HEK293 (cell line): Measurements from ENCODE around the gene TAOK3.

Source experiments
- CTCF ChIA-PET: fragments of 350-600 bp; formaldehyde crosslinking; extraction: SDS; loops from one replicate; lab custom pipeline; 2021; ENCODE audit warnings: antibody characterized with exemption; lab: Yijun Ruan, JAX
- POLR2A ChIA-PET: fragments of 300-600 bp; formaldehyde crosslinking; extraction: SDS; loops from one replicate; lab custom pipeline; 2020; ENCODE audit warnings: antibody characterized with exemption, inconsistent platforms; lab: Yijun Ruan, JAX
- H3K27ac ChIP-seq: fragments of 200-500 bp; sonication (Bioruptor generic); 2 replicates; pipeline ENCODE4 v1.5.1; 2014; ENCODE audit warnings: low read depth, low read length, control low read depth, inconsistent platforms; ENCODE audit errors: extremely low read depth
- H3K36me3 ChIP-seq, 2 experiments: fragments of 200-500 bp in 1 of 2; sonication (Bioruptor generic) in 1 of 2; 1 replicate in 1 of 2; 2 replicates in 1 of 2; pipeline ENCODE4 v1.5.1; 2014 to 2017; ENCODE audit warnings: inconsistent platforms in 2 of 2, low read length in 2 of 2; ENCODE audit not compliant: control insufficient read depth in 2 of 2, insufficient read depth in 1 of 2
- H3K4me1 ChIP-seq: fragments of 200-500 bp; sonication (Bioruptor generic); 2 replicates; pipeline ENCODE4 v1.5.1; 2014; ENCODE audit warnings: mild to moderate bottlenecking, low read length, inconsistent platforms; ENCODE audit not compliant: control insufficient read depth, insufficient read depth
- H3K4me3 ChIP-seq: 2 replicates; pipeline ENCODE4 v1.5.1; 2011; ENCODE audit warnings: low read depth, mild to moderate bottlenecking, control low read depth, low read length, moderate library complexity
- H3K9me3 ChIP-seq: fragments of 200-500 bp; sonication (Bioruptor generic); 2 replicates; pipeline ENCODE4 v1.5.1; 2014; ENCODE audit warnings: low read depth, low read length, inconsistent platforms; ENCODE audit not compliant: control insufficient read depth, insufficient read depth
- AEBP2 ChIP-seq: fragments of 450-650 bp; formaldehyde crosslinking; IDR thresholded peaks from 2 replicates; pipeline ENCODE4 v1.5.1; 2016; ENCODE audit warnings: missing biosample characterization, missing genetic modification characterization, borderline replicate concordance
- GLI2 ChIP-seq: fragments of 450-650 bp; formaldehyde crosslinking; IDR thresholded peaks from 2 replicates; pipeline ENCODE4; 2017; ENCODE audit warnings: missing biosample characterization, missing genetic modification characterization, low read depth, borderline replicate concordance
- GLI4 ChIP-seq: fragments of 450-650 bp; formaldehyde crosslinking; IDR thresholded peaks from 2 replicates; pipeline ENCODE4 v1.5.1; 2016; ENCODE audit warnings: missing biosample characterization, missing genetic modification characterization
- KLF1 ChIP-seq: fragments of 450-650 bp; formaldehyde crosslinking; IDR thresholded peaks from 2 replicates; pipeline ENCODE4 v1.5.1; 2016; ENCODE audit warnings: missing biosample characterization, missing genetic modification characterization
- KLF17 ChIP-seq: fragments of 450-650 bp; formaldehyde crosslinking; IDR thresholded peaks from 2 replicates; pipeline ENCODE4 v1.5.1; 2016; ENCODE audit warnings: missing biosample characterization, missing genetic modification characterization
- MZF1 ChIP-seq: fragments of 450-650 bp; formaldehyde crosslinking; IDR thresholded peaks from 2 replicates; pipeline ENCODE4 v1.5.1; 2017; ENCODE audit warnings: missing biosample characterization, missing genetic modification characterization, borderline replicate concordance
- TRIM28 ChIP-seq: IDR thresholded peaks from 2 replicates; pipeline ENCODE4 v1.6.1; 2011; ENCODE audit warnings: low read length, control low read depth, borderline replicate concordance
- ZBTB48 ChIP-seq: fragments of 450-650 bp; formaldehyde crosslinking; IDR thresholded peaks from 2 replicates; pipeline ENCODE4 v1.5.1; 2016; ENCODE audit warnings: missing biosample characterization, missing genetic modification characterization
- ZBTB7A ChIP-seq: fragments of 450-650 bp; formaldehyde crosslinking; IDR thresholded peaks from 2 replicates; pipeline ENCODE4 v1.5.1; 2016; ENCODE audit warnings: low read depth, missing biosample characterization, missing genetic modification characterization
- ZBTB8A ChIP-seq: fragments of 450-650 bp; formaldehyde crosslinking; IDR thresholded peaks from 2 replicates; pipeline ENCODE4 v1.5.1; 2016; ENCODE audit warnings: missing biosample characterization, missing genetic modification characterization
- ZFHX2 ChIP-seq: fragments of 450-650 bp; formaldehyde crosslinking; conservative IDR thresholded peaks from 2 replicates; pipeline ENCODE4 v1.5.1; 2016; ENCODE audit warnings: missing biosample characterization, missing genetic modification characterization
- ZIC2 ChIP-seq: fragments of 450-650 bp; formaldehyde crosslinking; IDR thresholded peaks from 2 replicates; pipeline ENCODE4 v1.5.1; 2016; ENCODE audit warnings: missing biosample characterization, missing genetic modification characterization
- ZNF138 ChIP-seq: fragments of 450-650 bp; formaldehyde crosslinking; IDR thresholded peaks from 2 replicates; pipeline ENCODE4 v1.5.1; 2016; ENCODE audit warnings: missing biosample characterization, missing genetic modification characterization, borderline replicate concordance
- ZNF18 ChIP-seq: fragments of 450-650 bp; formaldehyde crosslinking; IDR thresholded peaks from 2 replicates; pipeline ENCODE4 v1.5.1; 2016; ENCODE audit warnings: missing biosample characterization, missing genetic modification characterization
- ZNF19 ChIP-seq: fragments of 450-650 bp; formaldehyde crosslinking; IDR thresholded peaks from 2 replicates; pipeline ENCODE4; 2016; ENCODE audit warnings: missing biosample characterization, missing genetic modification characterization, low read depth
- ZNF274 ChIP-seq, 2 experiments: fragments of 200-500 bp in 1 of 2; fragments of 450-650 bp in 1 of 2; sonication (Bioruptor generic) in 1 of 2; formaldehyde crosslinking in 1 of 2; IDR thresholded peaks; 2 replicates each; pipeline versions ENCODE4 v1.5.1 to v1.6.1; 2014 to 2016; ENCODE audit warnings: borderline replicate concordance in 1 of 2, inconsistent platforms in 1 of 2, low read length in 1 of 2, missing biosample characterization in 1 of 2, missing genetic modification characterization in 1 of 2
- ZNF335 ChIP-seq: fragments of 450-650 bp; formaldehyde crosslinking; conservative IDR thresholded peaks from 2 replicates; pipeline ENCODE4 v1.5.1; 2016; ENCODE audit warnings: missing biosample characterization, missing genetic modification characterization
- ZNF350 ChIP-seq: fragments of 450-650 bp; formaldehyde crosslinking; IDR thresholded peaks from 2 replicates; pipeline ENCODE4 v1.5.0; 2017; ENCODE audit warnings: missing biosample characterization, mild to moderate bottlenecking, missing genetic modification characterization
- ZNF362 ChIP-seq: fragments of 450-650 bp; formaldehyde crosslinking; IDR thresholded peaks from 2 replicates; pipeline ENCODE4 v1.5.1; 2016; ENCODE audit warnings: missing biosample characterization, missing genetic modification characterization
- ZNF404 ChIP-seq: fragments of 450-650 bp; formaldehyde crosslinking; IDR thresholded peaks from 2 replicates; pipeline ENCODE4 v1.5.1; 2017; ENCODE audit warnings: missing biosample characterization, missing genetic modification characterization
- ZNF423 ChIP-seq: fragments of 450-650 bp; formaldehyde crosslinking; IDR thresholded peaks from 2 replicates; pipeline ENCODE4 v1.5.1; 2016; ENCODE audit warnings: missing biosample characterization, missing genetic modification characterization
- ZNF426 ChIP-seq: fragments of 450-650 bp; formaldehyde crosslinking; IDR thresholded peaks from 2 replicates; pipeline ENCODE4 v1.5.1; 2017; ENCODE audit warnings: missing biosample characterization, missing genetic modification characterization, mild to moderate bottlenecking, inconsistent platforms, moderate library complexity
- ZNF433 ChIP-seq: fragments of 450-650 bp; formaldehyde crosslinking; IDR thresholded peaks from 2 replicates; pipeline ENCODE4 v1.5.1; 2016; ENCODE audit warnings: missing biosample characterization, missing genetic modification characterization, low read depth
- ZNF473 ChIP-seq: fragments of 450-650 bp; formaldehyde crosslinking; IDR thresholded peaks from 2 replicates; pipeline ENCODE4 v1.5.1; 2017; ENCODE audit warnings: missing biosample characterization, missing genetic modification characterization
- ZNF530 ChIP-seq: fragments of 450-650 bp; formaldehyde crosslinking; IDR thresholded peaks from 2 replicates; pipeline ENCODE4 v1.5.1; 2016; ENCODE audit warnings: low read depth, missing biosample characterization, missing genetic modification characterization
- ZNF548 ChIP-seq: fragments of 450-650 bp; formaldehyde crosslinking; IDR thresholded peaks from 2 replicates; pipeline ENCODE4 v1.5.1; 2016; ENCODE audit warnings: missing biosample characterization, missing genetic modification characterization
- ZNF555 ChIP-seq: fragments of 450-650 bp; formaldehyde crosslinking; conservative IDR thresholded peaks from 2 replicates; pipeline ENCODE4 v1.5.1; 2017; ENCODE audit warnings: missing biosample characterization, mild to moderate bottlenecking, missing genetic modification characterization, inconsistent platforms
- ZNF639 ChIP-seq: fragments of 450-650 bp; formaldehyde crosslinking; IDR thresholded peaks from 2 replicates; pipeline ENCODE4 v1.5.1; 2016; ENCODE audit warnings: missing biosample characterization, missing genetic modification characterization
- ZNF843 ChIP-seq: fragments of 450-650 bp; formaldehyde crosslinking; IDR thresholded peaks from 2 replicates; pipeline ENCODE4 v1.5.1; 2016; ENCODE audit warnings: missing biosample characterization, missing genetic modification characterization
- ZSCAN23 ChIP-seq: fragments of 450-650 bp; formaldehyde crosslinking; IDR thresholded peaks from 2 replicates; pipeline ENCODE4 v1.5.1; 2016; ENCODE audit warnings: missing biosample characterization, missing genetic modification characterization
- TF ChIP-seq, protein P1 (sequence below): fragments of 450-650 bp; formaldehyde crosslinking; IDR thresholded peaks from 2 replicates; pipeline ENCODE4 v1.5.1; 2016; ENCODE audit warnings: missing biosample characterization, missing genetic modification characterization

Gene TAOK3

GRCh38 chr12:118102070-118102469 lies 270.6 kb downstream of the TAOK3 start:
- Histone ChIP-seq H3K4me3 (no peak overlapping the region), H3K9me3 (no peaks in the 10 kb centered on the region), H3K36me3 (no peaks in the 10 kb centered on the region), H3K27ac (no peak overlapping the region), H3K4me1 (peaks cover 5% of the 10 kb centered on the region)
- CTCF ChIA-PET = interaction anchor here (0.8 to 1.2 kb wide), 5 partner anchors 19 to 274 kb away, joined by 3 to 5 read pairs (median 5); no protein-coding TSS in a partner anchor
- POLR2A ChIA-PET = interaction anchor here (0.5 kb wide), 1 partner anchor 81 kb away, joined by 3 read pairs; no protein-coding TSS in a partner anchor
- TF ChIP-seq ZFHX2 (tag by site-specific recombination) (no peak), ZNF639 (no peak), ZNF426 (tag by site-specific recombination) (no peak), ZNF350 (tag by site-specific recombination) (no peak), ZSCAN23 (tag by site-specific recombination) (no peak), TRIM28 (no peak), ZNF530 (no peak), ZBTB48 (no peak), ZNF404 (tag by site-specific recombination) (no peak), ZNF548 (tag by site-specific recombination) (no peak), ZBTB7A (tag by site-specific recombination) (no peak), ZNF274 (IDR thresholded peaks at IDR 0.05; ENCODE audit: low read length) (no peak), ZNF274 (tag by site-specific recombination; IDR thresholded peaks at IDR 0.05; ENCODE audit: borderline replicate concordance) (no peak), ZNF555 (no peak), ZNF18 (no peak), ZNF19 (tag by site-specific recombination) (no peak), KLF17 (peak; percentile 21; the same call in 1 of the 2 replicates), KLF1 (tag by site-specific recombination) (peak; percentile 47; the same call in 1 of the 2 replicates), ZNF423 (no peak), GLI2 (no peak), MZF1 (no peak), ZNF335 (tag by site-specific recombination) (no peak), ZNF138 (tag by site-specific recombination) (no peak), ZNF843 (tag by site-specific recombination) (no peak), ZIC2 (tag by site-specific recombination) (peak; percentile 42), GLI4 (tag by site-specific recombination) (no peak), AEBP2 (no peak), ZNF433 (tag by site-specific recombination) (no peak), ZBTB8A (tag by site-specific recombination) (no peak), ZNF362 (tag by site-specific recombination) (0 out of 2 replicates have a peak, but pooled peaks have one; percentile 27), ZNF473 (no peak)
- TF ChIP-seq, protein P1, sequence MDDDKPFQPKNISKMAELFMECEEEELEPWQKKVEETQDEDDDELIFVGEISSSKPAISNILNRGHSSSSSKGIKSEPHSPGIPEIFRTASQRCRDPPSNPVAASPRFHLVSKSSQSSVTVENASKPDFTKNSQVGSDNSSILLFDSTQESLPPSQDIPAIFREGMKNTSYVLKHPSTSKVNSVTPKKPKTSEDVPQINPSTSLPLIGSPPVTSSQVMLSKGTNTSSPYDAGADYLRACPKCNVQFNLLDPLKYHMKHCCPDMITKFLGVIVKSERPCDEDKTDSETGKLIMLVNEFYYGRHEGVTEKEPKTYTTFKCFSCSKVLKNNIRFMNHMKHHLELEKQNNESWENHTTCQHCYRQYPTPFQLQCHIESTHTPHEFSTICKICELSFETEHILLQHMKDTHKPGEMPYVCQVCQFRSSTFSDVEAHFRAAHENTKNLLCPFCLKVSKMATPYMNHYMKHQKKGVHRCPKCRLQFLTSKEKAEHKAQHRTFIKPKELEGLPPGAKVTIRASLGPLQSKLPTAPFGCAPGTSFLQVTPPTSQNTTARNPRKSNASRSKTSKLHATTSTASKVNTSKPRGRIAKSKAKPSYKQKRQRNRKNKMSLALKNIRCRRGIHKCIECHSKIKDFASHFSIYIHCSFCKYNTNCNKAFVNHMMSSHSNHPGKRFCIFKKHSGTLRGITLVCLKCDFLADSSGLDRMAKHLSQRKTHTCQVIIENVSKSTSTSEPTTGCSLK (tag by site-specific recombination) = no peak
